H9 (cell line): ENCODE results near the gene NAA25. TPM values are rescaled to one million over a fixed set of nuclear protein-coding genes. Genes with fewer than 3 reads are reported as not detected.

ENCODE experiments used
- DNase-seq: peaks from one replicate; pipeline ENCODE4 v3.0.0-alpha.2; 2017
- H2AFZ ChIP-seq: one replicate; pipeline ENCODE4 v1.6.1; 2013; ENCODE audit warnings: mild to moderate bottlenecking, low read length, control low read depth, moderate library complexity
- H2AK5ac ChIP-seq: 2 replicates; pipeline ENCODE4 v1.6.1; 2013; ENCODE audit warnings: low read length, control low read depth, mixed read lengths; ENCODE audit not compliant: insufficient read length
- H2BK120ac ChIP-seq: one replicate; pipeline ENCODE4 v1.6.1; 2013; ENCODE audit warnings: low read depth, mild to moderate bottlenecking, low read length, control low read depth, inconsistent platforms; ENCODE audit not compliant: poor library complexity, severe bottlenecking
- H2BK12ac ChIP-seq: 2 replicates; pipeline ENCODE4 v1.6.1; 2013; ENCODE audit warnings: low read length, control low read depth, mixed read lengths, low read depth; ENCODE audit not compliant: insufficient read length
- H2BK15ac ChIP-seq: 2 replicates; pipeline ENCODE4 v1.6.1; 2013; ENCODE audit warnings: low read depth, low read length, control low read depth
- H2BK20ac ChIP-seq: one replicate; pipeline ENCODE4 v1.6.1; 2013; ENCODE audit warnings: low read depth, mild to moderate bottlenecking, low read length, control low read depth, inconsistent platforms; ENCODE audit not compliant: poor library complexity, severe bottlenecking
- H2BK5ac ChIP-seq: 2 replicates; pipeline ENCODE4 v1.6.1; 2013; ENCODE audit warnings: low read length, control low read depth, mixed read lengths; ENCODE audit not compliant: insufficient read length
- H3K14ac ChIP-seq: 2 replicates; pipeline ENCODE4 v1.6.1; 2013; ENCODE audit warnings: low read length, control low read depth; ENCODE audit not compliant: insufficient read depth
- H3K18ac ChIP-seq: 2 replicates; pipeline ENCODE4 v1.6.1; 2013; ENCODE audit warnings: low read depth, mild to moderate bottlenecking, mixed read lengths, low read length, control low read depth; ENCODE audit not compliant: insufficient read length
- H3K23ac ChIP-seq: 2 replicates; pipeline ENCODE4 v1.6.1; 2013; ENCODE audit warnings: low read length, control low read depth, mixed read lengths, low read depth; ENCODE audit not compliant: insufficient read length
- H3K23me2 ChIP-seq: 2 replicates; pipeline ENCODE4 v1.6.1; 2013; ENCODE audit warnings: low read depth, mild to moderate bottlenecking, mixed read lengths, low read length, control low read depth; ENCODE audit not compliant: insufficient read length, poor library complexity, severe bottlenecking
- H3K27ac ChIP-seq: 2 replicates; pipeline ENCODE4 v1.5.1; 2013; ENCODE audit warnings: low read length, control low read depth, mixed read lengths, low read depth; ENCODE audit not compliant: insufficient read length
- H3K27me3 ChIP-seq: 2 replicates; pipeline ENCODE4 v1.6.1; 2013; ENCODE audit warnings: low read length, control low read depth, inconsistent platforms; ENCODE audit not compliant: insufficient read depth
- H3K4ac ChIP-seq: 2 replicates; pipeline ENCODE4 v1.6.1; 2013; ENCODE audit warnings: low read depth, mild to moderate bottlenecking, control low read depth, inconsistent platforms, low read length, moderate library complexity
- H3K4me1 ChIP-seq: 2 replicates; pipeline ENCODE4 v1.6.1; 2013; ENCODE audit warnings: low read length, control low read depth, inconsistent platforms; ENCODE audit not compliant: insufficient read depth
- H3K4me2 ChIP-seq: 2 replicates; pipeline ENCODE4 v1.6.1; 2013; ENCODE audit warnings: low read length, control low read depth, mixed read lengths; ENCODE audit not compliant: insufficient read length, insufficient read depth
- H3K56ac ChIP-seq: 2 replicates; pipeline ENCODE4 v1.6.1; 2013; ENCODE audit warnings: low read depth, mild to moderate bottlenecking, mixed read lengths, low read length, control low read depth; ENCODE audit not compliant: insufficient read length
- H3K79me1 ChIP-seq: 2 replicates; pipeline ENCODE4 v1.6.1; 2013; ENCODE audit warnings: low read depth, mild to moderate bottlenecking, moderate library complexity, low read length, control low read depth, inconsistent platforms; ENCODE audit not compliant: insufficient read depth, poor library complexity, severe bottlenecking
- H3K79me2 ChIP-seq: 2 replicates; pipeline ENCODE4 v1.6.1; 2013; ENCODE audit warnings: low read length, control low read depth, inconsistent platforms; ENCODE audit not compliant: insufficient read depth
- H3K9ac ChIP-seq: 2 replicates; pipeline ENCODE4 v1.6.1; 2013; ENCODE audit warnings: low read length, control low read depth, mixed read lengths; ENCODE audit not compliant: insufficient read length; ENCODE audit errors: extremely low read depth
- H3K9me3 ChIP-seq: one replicate; pipeline ENCODE4 v1.6.1; 2013; ENCODE audit warnings: low read depth, low read length, inconsistent platforms; ENCODE audit not compliant: control insufficient read depth
- H3T11ph ChIP-seq: one replicate; pipeline ENCODE4 v1.6.1; 2013; ENCODE audit warnings: mild to moderate bottlenecking, low read length, control low read depth, inconsistent platforms
- H4K20me1 ChIP-seq: one replicate; pipeline ENCODE4 v1.6.1; 2013; ENCODE audit not compliant: control insufficient read depth, insufficient read length, insufficient read depth
- H4K5ac ChIP-seq: 2 replicates; pipeline ENCODE4 v1.6.1; 2013; ENCODE audit warnings: low read depth, mild to moderate bottlenecking, mixed read lengths, low read length, control low read depth; ENCODE audit not compliant: insufficient read length
- H4K8ac ChIP-seq: replicated peaks from 2 replicates; pipeline ENCODE4 v1.6.1; 2013; ENCODE audit warnings: low read length, control low read depth, mixed read lengths, low read depth; ENCODE audit not compliant: insufficient read length
- H4K91ac ChIP-seq: 2 replicates; pipeline ENCODE4 v1.6.1; 2013; ENCODE audit warnings: low read depth, mild to moderate bottlenecking, moderate library complexity, mixed read lengths, low read length, control low read depth; ENCODE audit not compliant: insufficient read length
- H3K27ac Mint-ChIP-seq, 3 experiments: 2 replicates in 2 of 3; 3 replicates in 1 of 3; pipeline ENCODE4 v1.8.0; 2020 to 2021; ENCODE audit warnings: mixed read lengths in 3 of 3, mild to moderate bottlenecking in 1 of 3, moderate library complexity in 1 of 3
- H3K27me3 Mint-ChIP-seq: 2 replicates; pipeline ENCODE4 v1.8.0; 2021; ENCODE audit warnings: low read depth, mild to moderate bottlenecking, moderate library complexity, mixed read lengths
- H3K36me3 Mint-ChIP-seq, 3 experiments: 2 replicates in 2 of 3; 3 replicates in 1 of 3; pipeline ENCODE4 v1.8.0; 2020 to 2021; ENCODE audit warnings: low read depth in 3 of 3, mixed read lengths in 3 of 3; ENCODE audit not compliant: insufficient read depth in 1 of 3
- H3K4me1 Mint-ChIP-seq, 2 experiments: 2 replicates each; pipeline ENCODE4 v1.8.0; 2020; ENCODE audit warnings: mixed read lengths in 2 of 2
- H3K4me3 Mint-ChIP-seq, 2 experiments: 2 replicates in 1 of 2; 3 replicates in 1 of 2; pipeline ENCODE4 v1.8.0; 2020 to 2021; ENCODE audit warnings: mild to moderate bottlenecking in 2 of 2, mixed read lengths in 2 of 2, moderate library complexity in 1 of 2
- H3K9me3 Mint-ChIP-seq, 2 experiments: 2 replicates in 1 of 2; 3 replicates in 1 of 2; pipeline ENCODE4 v1.8.0; 2020; ENCODE audit warnings: mild to moderate bottlenecking in 2 of 2, mixed read lengths in 2 of 2, moderate library complexity in 1 of 2
- WGBS: extraction: QIAGEN DNeasy Blood & Tissue Kit; methylation state at CpG from one replicate; pipeline ENCODE4 v1.1.7; 2013; ENCODE audit warnings: missing lambda C conversion rate, low lambda C conversion rate, mixed read lengths; ENCODE audit not compliant: insufficient read length; ENCODE audit errors: extremely low coverage; 5-methylcytosine and 5-hydroxymethylcytosine counted together
- total RNA-seq: library from RNA; stranded (reverse); gene quantifications from 2 replicates; pipeline ENCODE4 v1.2.1, GENCODE V29; 2021
- TF ChIP-seq, protein P1 (sequence below): fragments of 200-600 bp; sonication (generic); conservative IDR thresholded peaks from 3 replicates; pipeline ENCODE4 v1.8.0; 2021; ENCODE audit warnings: antibody characterized with exemption, mild to moderate bottlenecking

NAA25 gene
- total RNA-seq, 1 experiment from 2014 or later, result 57.1 TPM

DNA sequence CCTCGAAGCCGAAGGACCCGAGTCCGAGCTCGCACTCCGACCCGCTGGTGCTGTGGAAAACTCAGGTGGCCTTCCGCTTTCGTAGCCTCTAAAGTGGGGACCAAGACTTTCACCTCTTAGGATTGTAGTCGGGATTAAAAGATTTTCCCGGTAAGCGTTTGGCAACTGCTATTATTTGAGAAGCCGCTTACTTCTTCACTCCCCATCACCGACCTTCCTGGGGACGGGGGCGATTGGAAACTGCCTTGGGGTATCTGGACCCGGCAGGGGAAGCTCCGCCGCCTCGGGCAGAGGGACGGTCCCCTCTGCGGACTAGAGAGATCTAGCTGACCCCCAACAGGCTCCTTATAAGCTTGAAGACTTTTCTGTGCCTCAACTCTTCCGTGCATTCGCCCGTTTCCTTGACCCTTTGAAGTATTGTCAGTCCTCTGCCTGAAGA lies 17.4 kb upstream of the NAA25 start:
- Histone ChIP-seq H2BK120ac (no peak overlapping the region), H2AFZ (no peak overlapping the region), H3K23me2 (peaks cover 8% of the 10 kb centered on the region), H3K27ac (no peak overlapping the region), H3T11ph (no peak overlapping the region), H3K56ac (no peak overlapping the region), H3K18ac (no peak overlapping the region), H3K9ac (peak overlapping the region; percentile 68), H3K79me2 (no peaks in the 10 kb centered on the region; the same call in 1 of the 2 replicates), H2BK12ac (no peak overlapping the region), H4K91ac (no peak overlapping the region), H4K8ac (no peak overlapping the region), H3K9me3 (no peaks in the 10 kb centered on the region), H3K4me1 (no peaks in the 10 kb centered on the region), H2BK20ac (no peak overlapping the region), H3K4me2 (peak overlapping the region; percentile 88), H4K5ac (no peak overlapping the region), H4K20me1 (no peaks in the 10 kb centered on the region), H2AK5ac (no peak overlapping the region), H3K14ac (no peak overlapping the region; the same call in 1 of the 2 replicates), H2BK15ac (no peak overlapping the region), H3K23ac (no peak overlapping the region), H3K4ac (no peak overlapping the region), H3K79me1 (no peaks in the 10 kb centered on the region), H2BK5ac (no peak overlapping the region), H3K27me3 (no peaks in the 10 kb centered on the region)
- Mint-ChIP-seq H3K9me3 (no peaks in the 10 kb centered on the region), H3K36me3 (no peaks in the 10 kb centered on the region), H3K4me3 (peak overlapping the region; percentile 83 to 89), H3K27me3 (no peaks in the 10 kb centered on the region), H3K4me1 (peaks cover 25 to 27% of the 10 kb centered on the region in 2 experiments), H3K27ac (no peak overlapping the region)
- DNase-seq, result peak; percentile 27
- no CpG with 5 or more reads among the region's 25 CpGs for WGBS
- TF ChIP-seq, protein P1, sequence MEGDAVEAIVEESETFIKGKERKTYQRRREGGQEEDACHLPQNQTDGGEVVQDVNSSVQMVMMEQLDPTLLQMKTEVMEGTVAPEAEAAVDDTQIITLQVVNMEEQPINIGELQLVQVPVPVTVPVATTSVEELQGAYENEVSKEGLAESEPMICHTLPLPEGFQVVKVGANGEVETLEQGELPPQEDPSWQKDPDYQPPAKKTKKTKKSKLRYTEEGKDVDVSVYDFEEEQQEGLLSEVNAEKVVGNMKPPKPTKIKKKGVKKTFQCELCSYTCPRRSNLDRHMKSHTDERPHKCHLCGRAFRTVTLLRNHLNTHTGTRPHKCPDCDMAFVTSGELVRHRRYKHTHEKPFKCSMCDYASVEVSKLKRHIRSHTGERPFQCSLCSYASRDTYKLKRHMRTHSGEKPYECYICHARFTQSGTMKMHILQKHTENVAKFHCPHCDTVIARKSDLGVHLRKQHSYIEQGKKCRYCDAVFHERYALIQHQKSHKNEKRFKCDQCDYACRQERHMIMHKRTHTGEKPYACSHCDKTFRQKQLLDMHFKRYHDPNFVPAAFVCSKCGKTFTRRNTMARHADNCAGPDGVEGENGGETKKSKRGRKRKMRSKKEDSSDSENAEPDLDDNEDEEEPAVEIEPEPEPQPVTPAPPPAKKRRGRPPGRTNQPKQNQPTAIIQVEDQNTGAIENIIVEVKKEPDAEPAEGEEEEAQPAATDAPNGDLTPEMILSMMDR, result no peak
